Right lobe of liver (tissue), 6 donors: ENCODE results near the gene FAM169A. TPM values are rescaled to one million over a fixed set of nuclear protein-coding genes. Genes with fewer than 3 reads are reported as not detected.
A peak's percentile ranks its signal among the peaks of the same experiment; 100 is the strongest.
"Not testable (repeated sequence)": the region's sequence is repeated elsewhere in the genome, so short reads cannot be mapped to it uniquely, and the experiment has no call there.

Source experiments
- ATAC-seq, 4 donors: fragments of 200-7000 bp; cut with Tn5 transposase; one replicate each; pipeline ENCODE4 v1.9.1; 2020; ENCODE audit warnings: mild to moderate bottlenecking in 4 of 4, moderate library complexity in 4 of 4
- DNase-seq, 3 donors: peaks; one replicate each; pipeline ENCODE4 v3.0.0-alpha.2; 2020
- H3K27ac ChIP-seq, 3 donors: fragments of 200-600 bp; one replicate each; pipeline ENCODE4 v1.8.0; 2022
- H3K27me3 ChIP-seq, 2 donors: fragments of 200-600 bp; one replicate each; pipeline ENCODE4 v1.8.0; 2022
- H3K36me3 ChIP-seq, 4 donors: fragments of 200-600 bp; sonication (generic) in 1 of 4; one replicate each; pipeline versions ENCODE4 v1.5.1 to v1.8.0; 2017 to 2022; ENCODE audit warnings: control low read depth in 1 of 4
- H3K4me1 ChIP-seq, 4 donors: fragments of 200-600 bp; sonication (generic) in 1 of 4; one replicate each; pipeline versions ENCODE4 v1.5.1 to v1.8.0; 2017 to 2022; ENCODE audit warnings: control low read depth in 1 of 4
- H3K4me3 ChIP-seq, 3 donors: fragments of 200-600 bp; one replicate each; pipeline ENCODE4 v1.8.0; 2022
- H3K9me3 ChIP-seq, 4 donors: fragments of 200-600 bp; sonication (generic) in 1 of 4; one replicate each; pipeline versions ENCODE4 v1.5.1 to v1.8.0; 2017 to 2022; ENCODE audit warnings: control low read depth in 1 of 4
- CTCF ChIP-seq, 4 donors: fragments of 200-600 bp in 3 of 4; fragments of 450-650 bp in 1 of 4; IDR thresholded peaks; one replicate each; pipeline versions ENCODE4 v1.5.1 to v1.8.0; 2016 to 2022; ENCODE audit warnings: antibody characterized with exemption in 4 of 4, mild to moderate bottlenecking in 2 of 4
- POLR2A ChIP-seq: fragments of 450-650 bp; IDR thresholded peaks from one replicate; pipeline ENCODE4 v1.6.1; 2017; ENCODE audit warnings: antibody characterized with exemption, mild to moderate bottlenecking
- WGBS: methylation state at CpG from one replicate; pipeline ENCODE4 v1.1.6; 2018; ENCODE audit warnings: low coverage, low lambda C conversion rate; ENCODE audit not compliant: insufficient coverage; ENCODE audit errors: missing lambda C conversion rate; 5-methylcytosine and 5-hydroxymethylcytosine counted together
- intact Hi-C, 2 donors: fragments of 100-400 bp; cut with DNase I; formaldehyde crosslinking; loops; one replicate each; pipeline versions ENCODE4 v1.11.2 to v1.14.1; 2022
- total RNA-seq, 6 experiments: library from RNA; depleted of rRNA in 2 of 6; stranded (reverse); fragments of >200 nt in 2 of 6; fragmentation: NEBNext Ultra II Directional in 3 of 6; extraction: Animal tissue kit (Norgen Biotek cat#: 25700) in 3 of 6; gene quantifications; one replicate each; pipeline versions ENCODE4 v1.1.0 to v1.2.4, GENCODE V29; 2016 to 2023
- donor health status: DM: no; HTN: yes; CAD: no.
- donor health status: DM: no; HTN: no; CAD: no.
- donor health status: DM: no; HTN: no; CAD: no.
- donor health status: DM: no; HTN: yes; CAD: no.
- donor health status: DM: no; HTN: yes; CAD: no.

Gene FAM169A
- total RNA-seq, 6 experiments from 2014 or later, result 1.2 to 7.5 (median 4.1) TPM

- WGBS, result 60% methylated on average over 4 of the region's 4 CpGs
- Histone ChIP-seq H3K4me3 (no peak overlapping the region), H3K27ac (peak overlapping the region in 2 of 3 donors; percentile 49 to 61), H3K36me3 (no peaks in the 10 kb centered on the region), H3K4me1 (peaks cover 0 to 28% (median 6%) of the 10 kb centered on the region in 4 donors), H3K27me3 (no peaks in the 10 kb centered on the region), H3K9me3 (no peaks in the 10 kb centered on the region)
- DNase-seq, result no peak
- peak; percentile 74 to 89 (median 82) for ATAC-seq
- intact Hi-C loops, result no loop called here
- TF ChIP-seq CTCF (IDR thresholded peaks at IDR 0.05), result no peak
- TF ChIP-seq POLR2A, result peak; percentile 15
Measured at GRCh38 chr5:74877624-74878304, 11.6 kb upstream of the FAM169A start.

- DNase-seq (peak in 2 of 3 donors; percentile 74 to 75), ATAC-seq (peak; percentile 57 to 85 (median 81))
- H3K27ac ChIP-seq, result peak overlapping the region in 1 of 3 donors; percentile 58
- 38% methylated on average over 5 of the region's 7 CpGs for WGBS
- no peak overlapping the region for H3K4me3 ChIP-seq
- H3K9me3 ChIP-seq, result no peaks in the 10 kb centered on the region
- no peaks in the 10 kb centered on the region for H3K27me3 ChIP-seq
- H3K4me1 ChIP-seq, result peaks cover 0 to 28% (median 6%) of the 10 kb centered on the region in 4 donors
- intact Hi-C loops, result no loop called here
- TF ChIP-seq CTCF (IDR thresholded peaks at IDR 0.05), result no peak
- TF ChIP-seq POLR2A, result no peak
- no peaks in the 10 kb centered on the region for H3K36me3 ChIP-seq
Measured at GRCh38 chr5:74875994-74876791, 10.0 kb upstream of the FAM169A start.

GRCh38 chr5:74873525-74874249 is 7.5 kb upstream of the FAM169A start:
- Histone ChIP-seq H3K36me3 (no peaks in the 10 kb centered on the region), H3K4me1 (peaks cover 0 to 28% (median 6%) of the 10 kb centered on the region in 4 donors), H3K27ac (no peak overlapping the region), H3K4me3 (no peak overlapping the region), H3K27me3 (no peaks in the 10 kb centered on the region), H3K9me3 (no peaks in the 10 kb centered on the region)
- DNase-seq (no peak), ATAC-seq (no peak)
- WGBS, result 73% methylated on average over 3 of the region's 3 CpGs
- no peak for TF ChIP-seq POLR2A
- TF ChIP-seq CTCF (IDR thresholded peaks at IDR 0.05), result no peak
- intact Hi-C loops, result no loop called here

GRCh38 chr5:74870299-74871067 is 4.3 kb upstream of the FAM169A start:
- Histone ChIP-seq H3K4me3 (no peak overlapping the region), H3K36me3 (no peaks in the 10 kb centered on the region), H3K27me3 (no peaks in the 10 kb centered on the region), H3K9me3 (no peaks in the 10 kb centered on the region), H3K4me1 (peaks cover 0 to 7% (median 0%) of the 10 kb centered on the region in 4 donors), H3K27ac (no peak overlapping the region)
- TF ChIP-seq POLR2A, result no peak
- no peak for TF ChIP-seq CTCF (IDR thresholded peaks at IDR 0.05)
- ATAC-seq, result no peak
- DNase-seq, result no peak
- WGBS, result 62% methylated on average over 3 of the region's 3 CpGs
- intact Hi-C loops, result no loop called here

GRCh38 chr5:74869414-74869813 is 3.2 kb upstream of the FAM169A start:
- H3K36me3 ChIP-seq, DNase-seq, H3K27ac ChIP-seq, H3K27me3 ChIP-seq, intact Hi-C loops, H3K9me3 ChIP-seq, H3K4me3 ChIP-seq, ATAC-seq: not testable (repeated sequence)
- H3K4me1 ChIP-seq, result peaks cover 0 to 13% (median 0%) of the 10 kb centered on the region in 4 donors
- WGBS, result 86% methylated on average over 10 of the region's 10 CpGs
